GM12875 (cell line): ENCODE results near the gene ITIH4.

Experiments
- H3K4me3 ChIP-seq: one replicate; pipeline ENCODE4 v1.5.1; 2011; ENCODE audit warnings: low read depth, low read length, control low read depth
- CTCF ChIP-seq: IDR thresholded peaks from 2 replicates; pipeline ENCODE4 v1.5.1; 2011; ENCODE audit warnings: low read depth, mild to moderate bottlenecking, control low read depth, inconsistent platforms, low read length, moderate library complexity, borderline replicate concordance; ENCODE audit not compliant: insufficient read depth

ITIH4 gene

GRCh38 chr3:52860424-52860768 is 29.9 kb upstream of the ITIH4 start:
- no peak overlapping the region for H3K4me3 ChIP-seq
- no peak for TF ChIP-seq CTCF

- no peak overlapping the region for H3K4me3 ChIP-seq
- TF ChIP-seq CTCF, result no peak
These were observed 29.4 kb upstream of the ITIH4 start for GRCh38 chr3:52859686-52860423.

- TF ChIP-seq CTCF, result no peak
- H3K4me3 ChIP-seq, result no peak overlapping the region
These were observed 27.4 kb upstream of the ITIH4 start for GRCh38 chr3:52857864-52858263.

GRCh38 chr3:52857133-52857532 is 26.7 kb upstream of the ITIH4 start:
- H3K4me3 ChIP-seq, result no peak overlapping the region
- no peak for TF ChIP-seq CTCF

- H3K4me3 ChIP-seq, result no peak overlapping the region
- no peak for TF ChIP-seq CTCF
These were observed 26.2 kb upstream of the ITIH4 start for GRCh38 chr3:52856666-52857065.

GRCh38 chr3:52854013-52854412 is 23.5 kb upstream of the ITIH4 start:
- H3K4me3 ChIP-seq, result no peak overlapping the region
- no peak for TF ChIP-seq CTCF

- TF ChIP-seq CTCF, result no peak
- no peak overlapping the region for H3K4me3 ChIP-seq
These were observed 21.9 kb upstream of the ITIH4 start for GRCh38 chr3:52852419-52852818.
